Parathyroid adenoma (tissue), 2 donors: Measurements from ENCODE around the gene MOV10.

Source experiments
- H2AFZ ChIP-seq: fragments of 300-600 bp; sonication (generic); one replicate; pipeline ENCODE4 v1.7.0; 2017; ENCODE audit warnings: antibody characterized with exemption, mild to moderate bottlenecking
- H3K27ac ChIP-seq: fragments of 300-600 bp; sonication (generic); one replicate; pipeline ENCODE4 v1.7.0; 2017
- H3K27me3 ChIP-seq: fragments of 300-600 bp; sonication (generic); one replicate; pipeline ENCODE4 v1.7.0; 2017; ENCODE audit warnings: low read length; ENCODE audit not compliant: control insufficient read depth, insufficient read depth
- H3K36me3 ChIP-seq: fragments of 300-600 bp; sonication (generic); one replicate; pipeline ENCODE4 v1.7.0; 2017; ENCODE audit warnings: low read length; ENCODE audit not compliant: control insufficient read depth, insufficient read depth
- H3K4me1 ChIP-seq: fragments of 300-600 bp; sonication (generic); one replicate; pipeline ENCODE4 v1.7.0; 2017; ENCODE audit warnings: control low read depth
- H3K4me2 ChIP-seq: fragments of 300-600 bp; sonication (generic); one replicate; pipeline ENCODE4 v1.7.0; 2017; ENCODE audit warnings: low read length
- H3K4me3 ChIP-seq: fragments of 300-600 bp; sonication (generic); one replicate; pipeline ENCODE4 v1.7.0; 2017; ENCODE audit warnings: low read depth, low read length
- H3K79me2 ChIP-seq: fragments of 300-600 bp; sonication (generic); one replicate; pipeline ENCODE4 v1.7.0; 2017; ENCODE audit warnings: control low read depth
- H3K9ac ChIP-seq: fragments of 300-600 bp; sonication (generic); one replicate; pipeline ENCODE4 v1.7.0; 2017; ENCODE audit warnings: mild to moderate bottlenecking
- H3K9me3 ChIP-seq: fragments of 300-600 bp; sonication (generic); one replicate; pipeline ENCODE4 v1.7.0; 2017; ENCODE audit warnings: low read length; ENCODE audit not compliant: control insufficient read depth
- CTCF ChIP-seq: fragments of 300-600 bp; sonication (generic); IDR thresholded peaks from one replicate; pipeline ENCODE4 v1.7.0; 2017; ENCODE audit warnings: antibody characterized with exemption, mild to moderate bottlenecking
- donor health status: primary hyperparathyroidism.

MOV10 gene

GRCh38 chr1:112673592-112674439 is 643 bp upstream of the MOV10 start:
- Histone ChIP-seq H3K9me3 (no peaks in the 10 kb centered on the region), H2AFZ (peak overlapping the region; percentile 90), H3K36me3 (no peaks in the 10 kb centered on the region), H3K9ac (no peak overlapping the region), H3K79me2 (peaks cover 3% of the 10 kb centered on the region), H3K27ac (peak overlapping the region; percentile 69), H3K4me2 (peak overlapping the region; percentile 99), H3K4me3 (peak overlapping the region; percentile 92), H3K27me3 (no peaks in the 10 kb centered on the region), H3K4me1 (peaks cover 6% of the 10 kb centered on the region)
- peak; percentile 30 for TF ChIP-seq CTCF

- peak overlapping the region; percentile 69 for H3K27ac ChIP-seq
- no peak for TF ChIP-seq CTCF
- peak overlapping the region; percentile 99 for H3K4me2 ChIP-seq
- no peaks in the 10 kb centered on the region for H3K9me3 ChIP-seq
- peak overlapping the region; percentile 92 for H3K4me3 ChIP-seq
- no peaks in the 10 kb centered on the region for H3K36me3 ChIP-seq
- no peaks in the 10 kb centered on the region for H3K27me3 ChIP-seq
- H3K4me1 ChIP-seq = peaks cover 6% of the 10 kb centered on the region
- peak overlapping the region; percentile 37 for H3K9ac ChIP-seq
- peaks cover 3% of the 10 kb centered on the region for H3K79me2 ChIP-seq
- H2AFZ ChIP-seq = peak overlapping the region; percentile 90
Measured at GRCh38 chr1:112674986-112675727, 698 bp downstream of the MOV10 start.

GRCh38 chr1:112675728-112676381 is 1.4 kb downstream of the MOV10 start:
- Histone ChIP-seq H2AFZ (peak overlapping the region; percentile 90), H3K9me3 (no peaks in the 10 kb centered on the region), H3K4me1 (peaks cover 6% of the 10 kb centered on the region), H3K4me2 (peak overlapping the region; percentile 99), H3K36me3 (no peaks in the 10 kb centered on the region), H3K79me2 (peaks cover 3% of the 10 kb centered on the region), H3K27ac (no peak overlapping the region), H3K27me3 (no peaks in the 10 kb centered on the region), H3K4me3 (peak overlapping the region; percentile 92), H3K9ac (no peak overlapping the region)
- no peak for TF ChIP-seq CTCF

- H3K4me3 ChIP-seq = peak overlapping the region; percentile 92
- no peak overlapping the region for H3K27ac ChIP-seq
- H3K4me1 ChIP-seq = peaks cover 6% of the 10 kb centered on the region
- TF ChIP-seq CTCF = no peak
- H3K79me2 ChIP-seq = peaks cover 3% of the 10 kb centered on the region
- H2AFZ ChIP-seq = no peak overlapping the region
- H3K4me2 ChIP-seq = peak overlapping the region; percentile 34
- no peak overlapping the region for H3K9ac ChIP-seq
- no peaks in the 10 kb centered on the region for H3K36me3 ChIP-seq
- no peaks in the 10 kb centered on the region for H3K27me3 ChIP-seq
- no peaks in the 10 kb centered on the region for H3K9me3 ChIP-seq
Measured at GRCh38 chr1:112676543-112676942, 2.1 kb downstream of the MOV10 start.
